Right atrium auricular region (tissue), 2 donors: ENCODE measurements around the gene MAP3K4. TPM values are rescaled to one million over a fixed set of nuclear protein-coding genes. Genes with fewer than 3 reads are reported as not detected.

Experiments used
- DNase-seq: peaks from one replicate; pipeline ENCODE4 v3.0.0-alpha.2; 2019; ENCODE audit warnings: low spot score
- H3K27ac ChIP-seq, 2 donors: fragments of 200-600 bp; sonication (generic); 1 replicate in 1 of 2; 2 replicates in 1 of 2; pipeline ENCODE4 v1.5.1; 2016 to 2019
- H3K27me3 ChIP-seq, 2 donors: fragments of 200-600 bp; sonication (generic); one replicate each; pipeline versions ENCODE4 v1.5.1 to v1.6.0; 2017 to 2019
- H3K36me3 ChIP-seq: fragments of 200-600 bp; sonication (generic); one replicate; pipeline ENCODE4 v1.5.1; 2016
- H3K4me1 ChIP-seq, 2 donors: fragments of 200-600 bp; sonication (generic); one replicate each; pipeline versions ENCODE4 v1.5.1 to v1.6.0; 2017 to 2019
- H3K4me3 ChIP-seq, 2 donors: fragments of 200-600 bp; sonication (generic); 1 replicate in 1 of 2; 2 replicates in 1 of 2; pipeline ENCODE4 v1.5.1; 2017 to 2019; ENCODE audit warnings: mild to moderate bottlenecking in 1 of 2, moderate library complexity in 1 of 2
- H3K9me3 ChIP-seq, 2 donors: fragments of 200-600 bp; sonication (generic); one replicate each; pipeline ENCODE4 v1.5.1; 2019
- CTCF ChIP-seq, 2 donors: fragments of 200-600 bp; sonication (generic); IDR thresholded peaks; one replicate each; pipeline ENCODE4 v1.5.1; 2019; ENCODE audit warnings: antibody characterized with exemption in 2 of 2
- total RNA-seq, 2 donors: library from RNA; depleted of rRNA; stranded (reverse); fragments of >200 nt; gene quantifications; one replicate each; pipeline ENCODE4 v1.1.0, GENCODE V29; 2016

Gene MAP3K4
- total RNA-seq, 2 donors from 2014 or later, result 15.6 to 17.2 TPM

GRCh38 chr6:160960839-160961238 is 30.7 kb upstream of the MAP3K4 start:
- DNase-seq, result no peak
- Histone ChIP-seq H3K4me1 (no peaks in the 10 kb centered on the region), H3K27ac (no peak overlapping the region), H3K27me3 (no peaks in the 10 kb centered on the region), H3K9me3 (no peaks in the 10 kb centered on the region), H3K4me3 (no peak overlapping the region), H3K36me3 (no peaks in the 10 kb centered on the region)
- TF ChIP-seq CTCF (IDR thresholded peaks at IDR 0.05), result no peak

GRCh38 chr6:160962835-160963623 is 28.5 kb upstream of the MAP3K4 start:
- DNase-seq, result no peak
- no peaks in the 10 kb centered on the region for H3K27me3 ChIP-seq
- H3K4me1 ChIP-seq, result peaks cover 0 to 9% of the 10 kb centered on the region in 2 donors
- H3K9me3 ChIP-seq, result no peaks in the 10 kb centered on the region
- no peak for TF ChIP-seq CTCF (IDR thresholded peaks at IDR 0.05)
- H3K36me3 ChIP-seq, result no peaks in the 10 kb centered on the region
- H3K4me3 ChIP-seq, result no peak overlapping the region
- H3K27ac ChIP-seq, result no peak overlapping the region

GRCh38 chr6:160963651-160964050 is 27.9 kb upstream of the MAP3K4 start:
- Histone ChIP-seq H3K27me3 (no peaks in the 10 kb centered on the region), H3K4me1 (peaks cover 0 to 9% of the 10 kb centered on the region in 2 donors), H3K9me3 (no peaks in the 10 kb centered on the region), H3K4me3 (no peak overlapping the region), H3K27ac (no peak overlapping the region), H3K36me3 (no peaks in the 10 kb centered on the region)
- TF ChIP-seq CTCF (IDR thresholded peaks at IDR 0.05), result no peak
- DNase-seq, result no peak

GRCh38 chr6:160965893-160966292 is 25.7 kb upstream of the MAP3K4 start:
- Histone ChIP-seq H3K9me3 (no peaks in the 10 kb centered on the region), H3K27ac (no peak overlapping the region), H3K36me3 (no peaks in the 10 kb centered on the region), H3K4me1 (peaks cover 0 to 9% of the 10 kb centered on the region in 2 donors), H3K27me3 (no peaks in the 10 kb centered on the region), H3K4me3 (no peak overlapping the region)
- no peak for DNase-seq
- TF ChIP-seq CTCF (IDR thresholded peaks at IDR 0.05), result no peak

- DNase-seq, result no peak
- Histone ChIP-seq H3K36me3 (no peaks in the 10 kb centered on the region), H3K4me1 (peaks cover 0 to 9% of the 10 kb centered on the region in 2 donors), H3K4me3 (no peak overlapping the region), H3K9me3 (no peaks in the 10 kb centered on the region), H3K27ac (peak overlapping the region in 1 of 2 donors; percentile 6), H3K27me3 (no peaks in the 10 kb centered on the region)
- no peak for TF ChIP-seq CTCF (IDR thresholded peaks at IDR 0.05)
These were observed 24.9 kb upstream of the MAP3K4 start for GRCh38 chr6:160966493-160967229.
